ENCODE data around the gene OTUB1. TPM values are rescaled to one million over a fixed set of nuclear protein-coding genes. Genes with fewer than 3 reads are reported as not detected.

OTUB1 gene
- total RNA-seq, 2 experiments from 2014 or later = 94.8 to 102 TPM

GRCh38 chr11:64023712-64024710 lies 37.8 kb downstream of the OTUB1 start:
- no peak for DNase-seq
- ChIA-PET CTCF (interaction anchor here (1.6 to 2.0 kb wide), 2 partner anchors 10 to 22 kb away, joined by 4 to 6 read pairs; no protein-coding TSS in a partner anchor), POLR2A (interaction anchor here (0.7 kb wide), 1 partner anchor 198 kb away, joined by 3 read pairs; no protein-coding TSS in a partner anchor)
- no peaks in the 10 kb centered on the region for H3K36me3 Mint-ChIP-seq (ENCODE audit: low read depth)
- no peak overlapping the region for H3K27ac Mint-ChIP-seq
- peaks cover 2% of the 10 kb centered on the region for H3K4me1 Mint-ChIP-seq
- H3K27me3 Mint-ChIP-seq = peaks cover 3% of the 10 kb centered on the region
- no peaks in the 10 kb centered on the region for H3K9me3 Mint-ChIP-seq
- no peak overlapping the region for H3K4me3 Mint-ChIP-seq

GRCh38 chr11:64025205-64025604 lies 39.0 kb downstream of the OTUB1 start:
- POLR2A ChIA-PET = no interaction called here
- H3K36me3 Mint-ChIP-seq (ENCODE audit: low read depth) = no peaks in the 10 kb centered on the region
- CTCF ChIA-PET = interaction anchor here (0.6 to 2.0 kb wide), 2 partner anchors 22 to 24 kb away, joined by 8 to 9 read pairs; no protein-coding TSS in a partner anchor
- H3K4me3 Mint-ChIP-seq = no peak overlapping the region
- H3K4me1 Mint-ChIP-seq = peaks cover 2% of the 10 kb centered on the region
- H3K27ac Mint-ChIP-seq = no peak overlapping the region
- H3K27me3 Mint-ChIP-seq = peaks cover 5% of the 10 kb centered on the region
- DNase-seq = no peak
- no peaks in the 10 kb centered on the region for H3K9me3 Mint-ChIP-seq

GRCh38 chr11:64026575-64027205 lies 40.5 kb downstream of the OTUB1 start:
- H3K27ac Mint-ChIP-seq = no peak overlapping the region
- H3K36me3 Mint-ChIP-seq (ENCODE audit: low read depth) = no peaks in the 10 kb centered on the region
- H3K9me3 Mint-ChIP-seq = no peaks in the 10 kb centered on the region
- H3K4me3 Mint-ChIP-seq = no peak overlapping the region
- ChIA-PET CTCF (interaction anchor here (0.6 to 2.0 kb wide), 4 partner anchors 9 to 103 kb away, joined by 3 to 8 read pairs (median 4); no protein-coding TSS in a partner anchor), POLR2A (no interaction called here)
- DNase-seq = no peak
- peaks cover 5% of the 10 kb centered on the region for H3K27me3 Mint-ChIP-seq
- H3K4me1 Mint-ChIP-seq = peaks cover 2% of the 10 kb centered on the region

- Mint-ChIP-seq H3K36me3 (ENCODE audit: low read depth) (no peaks in the 10 kb centered on the region), H3K27ac (no peak overlapping the region), H3K4me3 (no peak overlapping the region), H3K4me1 (peaks cover 2% of the 10 kb centered on the region), H3K9me3 (no peaks in the 10 kb centered on the region), H3K27me3 (peaks cover 9% of the 10 kb centered on the region)
- ChIA-PET CTCF (interaction anchor here (0.8 to 2.8 kb wide), 3 partner anchors 10 to 27 kb away, joined by 3 to 11 read pairs (median 3); no protein-coding TSS in a partner anchor), POLR2A (no interaction called here)
- DNase-seq = no peak
Measured at GRCh38 chr11:64027651-64028397, 41.6 kb downstream of the OTUB1 start.

- Mint-ChIP-seq H3K4me1 (peaks cover 2% of the 10 kb centered on the region), H3K9me3 (no peaks in the 10 kb centered on the region), H3K36me3 (ENCODE audit: low read depth) (no peaks in the 10 kb centered on the region), H3K27ac (no peak overlapping the region), H3K4me3 (no peak overlapping the region), H3K27me3 (peaks cover 11% of the 10 kb centered on the region)
- no peak for DNase-seq
- POLR2A ChIA-PET = no interaction called here
- CTCF ChIA-PET = interaction anchor here (0.8 to 2.8 kb wide), 3 partner anchors 12 to 28 kb away, joined by 3 to 11 read pairs (median 3); no protein-coding TSS in a partner anchor
Measured at GRCh38 chr11:64028398-64029115, 42.3 kb downstream of the OTUB1 start.

GRCh38 chr11:64029773-64030172 lies 43.5 kb downstream of the OTUB1 start:
- H3K4me1 Mint-ChIP-seq = peaks cover 2% of the 10 kb centered on the region
- no peak for DNase-seq
- H3K4me3 Mint-ChIP-seq = no peak overlapping the region
- POLR2A ChIA-PET = no interaction called here
- H3K27me3 Mint-ChIP-seq = peaks cover 21% of the 10 kb centered on the region
- H3K27ac Mint-ChIP-seq = no peak overlapping the region
- no peaks in the 10 kb centered on the region for H3K36me3 Mint-ChIP-seq (ENCODE audit: low read depth)
- H3K9me3 Mint-ChIP-seq = no peaks in the 10 kb centered on the region
- CTCF ChIA-PET = interaction anchor here (0.7 to 2.8 kb wide), 4 partner anchors 10 to 552 kb away, joined by 3 to 11 read pairs (median 4); no protein-coding TSS in a partner anchor

- no peak for DNase-seq
- Mint-ChIP-seq H3K4me1 (peaks cover 5% of the 10 kb centered on the region), H3K27me3 (peaks cover 27% of the 10 kb centered on the region), H3K9me3 (no peaks in the 10 kb centered on the region), H3K4me3 (no peak overlapping the region), H3K27ac (no peak overlapping the region), H3K36me3 (ENCODE audit: low read depth) (no peaks in the 10 kb centered on the region)
- CTCF ChIA-PET = no interaction called here
- POLR2A ChIA-PET = no interaction called here
Measured at GRCh38 chr11:64031001-64031400, 44.8 kb downstream of the OTUB1 start.

GRCh38 chr11:64032050-64032449 lies 45.8 kb downstream of the OTUB1 start:
- Mint-ChIP-seq H3K4me1 (peaks cover 5% of the 10 kb centered on the region), H3K9me3 (no peaks in the 10 kb centered on the region), H3K4me3 (no peak overlapping the region), H3K36me3 (ENCODE audit: low read depth) (no peaks in the 10 kb centered on the region), H3K27me3 (peaks cover 27% of the 10 kb centered on the region), H3K27ac (no peak overlapping the region)
- CTCF ChIA-PET = no interaction called here
- no peak for DNase-seq
- POLR2A ChIA-PET = no interaction called here

GRCh38 chr11:64034411-64034811 lies 48.2 kb downstream of the OTUB1 start:
- POLR2A ChIA-PET = no interaction called here
- Mint-ChIP-seq H3K36me3 (ENCODE audit: low read depth) (no peaks in the 10 kb centered on the region), H3K4me1 (peaks cover 3% of the 10 kb centered on the region), H3K27ac (no peak overlapping the region), H3K4me3 (no peak overlapping the region), H3K9me3 (no peaks in the 10 kb centered on the region), H3K27me3 (peaks cover 32% of the 10 kb centered on the region)
- no peak for DNase-seq
- CTCF ChIA-PET = interaction anchor here (0.6 to 1.5 kb wide), 3 partner anchors 15 to 75 kb away, joined by 3 to 4 read pairs (median 3); no protein-coding TSS in a partner anchor

GRCh38 chr11:64035081-64035524 lies 48.9 kb downstream of the OTUB1 start:
- Mint-ChIP-seq H3K27ac (no peak overlapping the region), H3K4me3 (no peak overlapping the region), H3K4me1 (peaks cover 3% of the 10 kb centered on the region), H3K36me3 (ENCODE audit: low read depth) (no peaks in the 10 kb centered on the region), H3K9me3 (no peaks in the 10 kb centered on the region), H3K27me3 (peaks cover 32% of the 10 kb centered on the region)
- CTCF ChIA-PET = no interaction called here
- POLR2A ChIA-PET = no interaction called here
- no peak for DNase-seq

- Mint-ChIP-seq H3K36me3 (ENCODE audit: low read depth) (no peaks in the 10 kb centered on the region), H3K4me3 (no peak within 1 kb of the TSS), H3K27me3 (peaks cover 32% of the 10 kb centered on the region), H3K9me3 (no peaks in the 10 kb centered on the region), H3K27ac (no peak within 1 kb of the TSS), H3K4me1 (peaks cover 3% of the 10 kb centered on the region)
- ChIA-PET CTCF (no interaction called here), POLR2A (no interaction called here)
- no peak for DNase-seq
Measured at GRCh38 chr11:64035576-64035975, 49.3 kb downstream of the OTUB1 start, which contains the start of gene FLRT1. Gene FLRT1 (plus strand): TSS chr11:64035931. CDS start chr11:64116268, 80,337 bp downstream.
